Common myeloid progenitor, CD34-positive (primary cell): ENCODE measurements around the gene SYK.
A peak's percentile ranks its signal among the peaks of the same experiment; 100 is the strongest.

Experiments
- CTCF ChIA-PET: fragments of 350-600 bp; sonication (Branson Sonifier 250); formaldehyde crosslinking; loops from one replicate; lab custom pipeline; 2021; ENCODE audit warnings: antibody characterized with exemption; lab: Charles Lee
- POLR2A ChIA-PET: fragments of 350-600 bp; sonication (Branson Sonifier 250); formaldehyde crosslinking; loops from one replicate; lab custom pipeline; 2021; ENCODE audit warnings: antibody characterized with exemption; lab: Charles Lee
- DNase-seq, 3 donors: peaks; one replicate each; pipeline versions ENCODE4 v3.0.0 to v3.0.0-alpha.2; 2013
- H3K27ac ChIP-seq, 2 experiments: 1 replicate in 1 of 2; 2 replicates in 1 of 2; pipeline ENCODE4 v1.7.0; 2013; ENCODE audit warnings: inconsistent platforms in 2 of 2, low read length in 2 of 2, mild to moderate bottlenecking in 2 of 2, low read depth in 1 of 2, moderate library complexity in 1 of 2; ENCODE audit not compliant: severe bottlenecking in 2 of 2, insufficient read depth in 1 of 2, poor library complexity in 1 of 2
- H3K27me3 ChIP-seq, 5 experiments: replicated peaks in 2 of 5; 1 replicate in 3 of 5; 2 replicates in 2 of 5; pipeline versions ENCODE4 v1.6.1 to v1.7.0; 2013; ENCODE audit warnings: low read length in 4 of 5, mild to moderate bottlenecking in 2 of 5, moderate library complexity in 2 of 5, inconsistent platforms in 1 of 5; ENCODE audit not compliant: insufficient read depth in 5 of 5, control insufficient read depth in 4 of 5
- H3K36me3 ChIP-seq, 4 experiments: 1 replicate in 2 of 4; 2 replicates in 2 of 4; pipeline versions ENCODE4 v1.6.1 to v1.7.0; 2013; ENCODE audit warnings: low read length in 3 of 4, control low read depth in 1 of 4, mild to moderate bottlenecking in 1 of 4; ENCODE audit not compliant: control insufficient read depth in 4 of 4, insufficient read depth in 4 of 4
- H3K4me1 ChIP-seq, 4 experiments: 1 replicate in 3 of 4; 2 replicates in 1 of 4; pipeline versions ENCODE4 v1.6.1 to v1.7.1; 2013; ENCODE audit warnings: low read length in 3 of 4, mild to moderate bottlenecking in 3 of 4, control low read depth in 1 of 4, inconsistent platforms in 1 of 4, moderate library complexity in 1 of 4; ENCODE audit not compliant: control insufficient read depth in 4 of 4, insufficient read depth in 4 of 4; ENCODE audit errors: control extremely low read depth in 1 of 4
- H3K4me3 ChIP-seq, 7 experiments: 1 replicate in 4 of 7; 2 replicates in 3 of 7; pipeline versions ENCODE4 v1.5.1 to v1.7.0; 2013; ENCODE audit warnings: mild to moderate bottlenecking in 7 of 7, low read length in 6 of 7, moderate library complexity in 6 of 7, inconsistent platforms in 2 of 7, low read depth in 2 of 7, control low read depth in 1 of 7; ENCODE audit not compliant: insufficient read depth in 4 of 7, control insufficient read depth in 1 of 7; ENCODE audit errors: extremely low read depth in 1 of 7
- H3K9me3 ChIP-seq, 5 experiments: 1 replicate in 4 of 5; 2 replicates in 1 of 5; pipeline versions ENCODE4 v1.6.1 to v1.7.1; 2013; ENCODE audit warnings: low read length in 4 of 5, mild to moderate bottlenecking in 2 of 5, inconsistent platforms in 1 of 5, low read depth in 1 of 5, moderate library complexity in 1 of 5; ENCODE audit not compliant: control insufficient read depth in 4 of 5, insufficient read depth in 2 of 5; ENCODE audit errors: control extremely low read depth in 1 of 5
- WGBS: methylation state at CpG from one replicate; pipeline ENCODE4 v1.1.5; 2013; ENCODE audit not compliant: insufficient coverage; 5-methylcytosine and 5-hydroxymethylcytosine counted together

SYK gene

DNA sequence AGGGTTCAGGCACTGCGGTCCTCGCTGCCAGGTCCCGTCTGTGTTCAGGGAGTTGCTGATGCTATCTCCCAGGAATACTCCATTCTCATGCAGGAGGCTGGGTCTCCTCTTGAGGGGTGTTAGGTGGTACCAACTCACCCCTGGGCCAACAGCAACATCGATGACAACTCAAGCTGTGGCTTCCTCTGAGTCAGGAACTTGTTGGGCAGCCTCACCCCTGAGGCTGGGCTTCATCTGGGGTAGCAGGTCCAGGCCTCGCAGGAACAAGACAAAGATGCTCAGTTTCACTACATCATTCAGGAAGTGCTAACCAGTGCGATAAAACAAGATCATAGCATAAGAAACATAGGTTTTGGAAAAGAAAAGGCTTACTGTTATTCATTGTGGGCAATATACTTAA, 125.9 kb downstream of the SYK start:
- 77% methylated on average over 4 of the region's 6 CpGs for WGBS
- H3K36me3 ChIP-seq = no peaks in the 10 kb centered on the region
- H3K27me3 ChIP-seq = peaks cover 0 to 10% (median 4%) of the 10 kb centered on the region in 5 experiments
- no peaks in the 10 kb centered on the region for H3K9me3 ChIP-seq
- no peak overlapping the region for H3K27ac ChIP-seq
- ChIA-PET CTCF (interaction anchor here (2.6 kb wide), 1 partner anchor 11 kb away, joined by 6 read pairs; no protein-coding TSS in a partner anchor), POLR2A (no interaction called here)
- DNase-seq = peak in 1 of 3 donors; percentile 15
- H3K4me1 ChIP-seq = peaks cover 0 to 5% (median 2%) of the 10 kb centered on the region in 4 experiments
- H3K4me3 ChIP-seq = no peak overlapping the region

DNA sequence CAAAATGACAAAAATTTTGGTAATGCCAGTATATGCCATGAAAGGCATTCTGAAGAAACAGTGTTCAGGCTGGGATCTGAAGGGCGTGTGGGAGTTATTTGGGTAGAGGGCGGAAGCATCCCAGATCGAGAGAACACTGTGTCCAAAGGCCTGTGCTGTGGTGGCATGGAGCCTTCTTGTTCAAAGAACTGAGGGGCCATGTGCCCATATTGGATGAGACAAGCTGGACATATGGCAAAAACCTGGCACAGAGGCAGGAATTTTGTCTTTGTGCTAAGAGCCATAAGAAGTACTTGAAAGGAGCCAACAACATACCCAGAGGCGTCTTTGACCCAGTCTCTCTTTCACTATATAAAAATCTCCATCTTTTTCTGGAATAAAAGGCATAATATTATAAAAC, 128.0 kb downstream of the SYK start:
- CTCF ChIA-PET = no interaction called here
- no peak overlapping the region for H3K4me3 ChIP-seq
- 100% methylated on average over 3 of the region's 4 CpGs for WGBS

DNA sequence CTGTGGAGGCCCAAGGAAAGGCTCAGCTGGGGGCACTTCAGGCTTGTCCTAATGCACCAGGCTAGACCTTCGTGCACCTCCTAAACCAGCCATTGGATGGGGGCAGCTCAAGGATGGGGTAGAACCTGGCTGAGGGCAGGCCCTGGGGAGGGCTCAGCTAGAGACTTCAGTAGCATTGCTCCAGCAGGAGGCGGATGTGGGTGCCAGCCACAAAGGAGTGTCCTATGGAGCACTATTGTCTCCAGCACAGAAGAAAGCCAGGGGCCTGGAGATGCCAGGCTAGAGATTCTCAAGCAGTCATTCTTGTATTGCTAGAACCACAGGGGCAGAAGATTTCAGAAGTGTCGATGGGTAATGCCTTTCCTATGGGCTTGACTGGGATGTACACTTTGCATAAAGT, 131.8 kb downstream of the SYK start:
- Histone ChIP-seq H3K4me1 (no peaks in the 10 kb centered on the region), H3K9me3 (no peaks in the 10 kb centered on the region), H3K27ac (no peak overlapping the region), H3K4me3 (no peak overlapping the region), H3K27me3 (peaks cover 0 to 13% (median 4%) of the 10 kb centered on the region in 5 experiments), H3K36me3 (no peaks in the 10 kb centered on the region)
- no peak for DNase-seq
- POLR2A ChIA-PET = no interaction called here
- 97% methylated on average over 3 of the region's 3 CpGs for WGBS
- CTCF ChIA-PET = no interaction called here

More for the DNA sequence above, 128.0 kb downstream of the SYK start:
- Histone ChIP-seq H3K9me3 (no peaks in the 10 kb centered on the region), H3K27me3 (peaks cover 0 to 15% (median 4%) of the 10 kb centered on the region in 5 experiments), H3K27ac (no peak overlapping the region), H3K4me1 (no peaks in the 10 kb centered on the region), H3K36me3 (no peaks in the 10 kb centered on the region)
- POLR2A ChIA-PET = no interaction called here
- no peak for DNase-seq

DNA sequence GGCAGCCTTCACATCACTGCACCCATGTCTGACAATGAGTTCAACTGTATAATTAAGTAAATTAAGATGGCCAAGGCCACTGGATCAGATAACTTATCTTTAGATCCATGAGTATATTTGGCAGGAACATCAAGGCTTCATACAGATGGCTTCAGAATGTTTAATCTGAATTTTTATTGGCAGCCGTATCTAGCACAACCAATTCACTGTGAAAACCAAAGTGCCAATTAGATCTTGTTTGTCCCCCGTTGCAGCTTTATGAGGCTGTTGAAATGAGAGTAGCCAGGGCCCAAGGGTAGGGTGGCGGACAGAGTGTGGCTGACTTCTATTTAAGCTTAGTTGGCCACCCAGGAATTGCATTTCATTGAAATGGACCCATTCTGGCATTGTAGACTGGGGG, 137.7 kb downstream of the SYK start:
- no peak overlapping the region for H3K4me3 ChIP-seq
- H3K36me3 ChIP-seq = no peaks in the 10 kb centered on the region
- DNase-seq = no peak
- WGBS = 94% methylated on average over 2 of the region's 3 CpGs
- H3K27me3 ChIP-seq = peaks cover 0 to 4% (median 0%) of the 10 kb centered on the region in 5 experiments
- no peak overlapping the region for H3K27ac ChIP-seq
- peaks cover 0 to 8% (median 0%) of the 10 kb centered on the region in 5 experiments for H3K9me3 ChIP-seq
- POLR2A ChIA-PET = no interaction called here
- H3K4me1 ChIP-seq = no peaks in the 10 kb centered on the region
- CTCF ChIA-PET = no interaction called here

DNA sequence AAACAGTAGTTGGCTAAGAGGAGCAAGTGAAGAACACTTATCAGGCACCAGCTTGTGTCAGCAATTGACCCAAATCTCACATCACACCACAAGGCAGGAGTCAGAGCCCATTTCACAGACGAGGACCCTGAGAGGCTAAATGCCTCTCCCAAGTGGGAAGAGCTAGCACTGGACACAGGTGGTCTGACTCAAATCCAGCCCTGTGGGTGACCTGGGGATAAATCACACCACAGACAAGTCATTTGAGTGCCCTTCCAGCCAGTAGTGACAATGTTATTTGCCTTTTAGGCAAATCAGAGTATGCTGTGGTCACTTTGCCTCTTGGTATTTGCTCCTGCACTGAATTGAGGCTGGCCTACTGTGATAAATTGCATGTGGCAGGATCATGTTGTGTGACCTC, 138.7 kb downstream of the SYK start:
- peaks cover 0 to 3% (median 0%) of the 10 kb centered on the region in 5 experiments for H3K27me3 ChIP-seq
- H3K9me3 ChIP-seq = peaks cover 0 to 8% (median 0%) of the 10 kb centered on the region in 5 experiments
- H3K4me1 ChIP-seq = no peaks in the 10 kb centered on the region
- H3K27ac ChIP-seq = no peak overlapping the region
- ChIA-PET CTCF (no interaction called here), POLR2A (no interaction called here)
- H3K36me3 ChIP-seq = no peaks in the 10 kb centered on the region
- H3K4me3 ChIP-seq = no peak overlapping the region
- no peak for DNase-seq
- 100% methylated on average over 1 of the region's 1 CpG for WGBS

DNA sequence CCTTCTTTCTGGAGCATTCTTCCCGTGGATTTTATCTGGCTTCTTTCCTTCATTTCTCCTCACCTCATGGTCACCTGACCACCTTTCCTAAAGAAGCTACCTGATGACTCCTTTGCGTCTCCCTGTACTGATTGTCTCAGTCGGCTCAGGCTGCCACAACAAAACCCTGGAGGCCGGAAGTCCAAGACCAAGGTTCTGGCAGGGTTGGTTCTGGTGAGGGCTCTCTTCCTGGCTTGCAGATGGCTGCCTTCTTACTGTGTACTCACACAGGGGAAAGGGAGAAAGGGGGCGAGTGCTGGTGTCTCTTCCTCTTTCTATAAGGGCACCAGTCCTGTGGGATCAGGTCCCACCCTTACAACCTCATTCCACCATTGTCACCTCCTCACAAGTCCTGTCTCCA, 140.0 kb downstream of the SYK start:
- no peak for DNase-seq
- H3K36me3 ChIP-seq = no peaks in the 10 kb centered on the region
- peaks cover 0 to 3% (median 0%) of the 10 kb centered on the region in 5 experiments for H3K27me3 ChIP-seq
- ChIA-PET POLR2A (no interaction called here), CTCF (interaction anchor here (1.1 kb wide), 2 partner anchors 12 to 27 kb away, joined by 3 read pairs; no protein-coding TSS in a partner anchor)
- peaks cover 0 to 8% (median 0%) of the 10 kb centered on the region in 5 experiments for H3K9me3 ChIP-seq
- no peak overlapping the region for H3K27ac ChIP-seq
- WGBS = 95% methylated on average over 4 of the region's 5 CpGs
- H3K4me3 ChIP-seq = no peak overlapping the region
- no peaks in the 10 kb centered on the region for H3K4me1 ChIP-seq

DNA sequence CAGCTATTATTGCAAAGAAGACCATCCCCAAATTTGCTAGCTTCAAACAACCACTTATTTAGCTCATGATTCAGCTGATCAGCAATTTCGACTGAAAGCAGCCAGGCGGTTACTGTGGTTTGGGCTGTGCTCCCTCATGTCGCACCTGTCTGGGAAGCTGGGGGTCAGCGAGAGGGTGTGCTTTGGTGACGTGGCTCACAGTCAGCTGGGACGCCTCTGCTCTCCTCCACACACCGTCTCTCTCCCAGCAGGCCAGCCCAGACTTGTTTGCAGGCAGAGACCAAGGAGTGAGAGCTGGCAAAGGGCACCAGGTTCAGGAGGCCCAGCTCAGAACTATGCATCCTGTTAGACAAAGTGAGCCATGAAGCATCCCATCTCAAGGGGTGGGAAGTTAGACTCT, 140.9 kb downstream of the SYK start:
- WGBS = 95% methylated on average over 4 of the region's 7 CpGs
- H3K4me3 ChIP-seq = no peak overlapping the region
- peaks cover 0 to 8% (median 0%) of the 10 kb centered on the region in 5 experiments for H3K9me3 ChIP-seq
- no peaks in the 10 kb centered on the region for H3K4me1 ChIP-seq
- no peaks in the 10 kb centered on the region for H3K36me3 ChIP-seq
- POLR2A ChIA-PET = no interaction called here
- no peak for DNase-seq
- H3K27ac ChIP-seq = no peak overlapping the region
- CTCF ChIA-PET = interaction anchor here (1.1 to 1.2 kb wide), 3 partner anchors 11 to 28 kb away, joined by 3 to 4 read pairs (median 3); no protein-coding TSS in a partner anchor
- H3K27me3 ChIP-seq = peaks cover 0 to 9% (median 0%) of the 10 kb centered on the region in 5 experiments
